Measurements from ENCODE around the gene KCNK2. TPM values are rescaled to one million over a fixed set of nuclear protein-coding genes. Genes with fewer than 3 reads are reported as not detected.

The KCNK2 gene
- total RNA-seq, 1 experiment from 2014 or later = 0.18 TPM

- BruUV-seq (replicated peaks) = no TSS peak
- H3K36me3 Mint-ChIP-seq (ENCODE audit: insufficient read depth, unreplicated experiment) = no peaks in the 10 kb centered on the region
- H3K9me3 ChIP-seq = no peaks in the 10 kb centered on the region
- H3K4me3 ChIP-seq (ENCODE audit: low read depth, low read length) = no peak overlapping the region
- H3K9me3 Mint-ChIP-seq (ENCODE audit: unreplicated experiment) = no peaks in the 10 kb centered on the region
- DNase-seq = no peak
- ChIA-PET CTCF (no interaction called here), POLR2A (no interaction called here)
- H3K4me1 Mint-ChIP-seq (ENCODE audit: low read depth, unreplicated experiment) = no peaks in the 10 kb centered on the region
- no peaks in the 10 kb centered on the region for H3K27me3 ChIP-seq (replicated peaks; ENCODE audit: control insufficient read depth, insufficient read depth, low read length)
- intact Hi-C loops (cut with micrococcal nuclease; ENCODE audit: unreplicated experiment) = no loop called here
- no peaks in the 10 kb centered on the region for H3K36me3 ChIP-seq (ENCODE audit: control insufficient read depth, insufficient read depth, low read length)
- no peak overlapping the region for H3K4me3 Mint-ChIP-seq (ENCODE audit: unreplicated experiment)
- TF ChIP-seq CTCF (IDR thresholded peaks at IDR 0.05; ENCODE audit: insufficient read depth in 1 of 2, low read depth in 1 of 2, low read length in 1 of 2, severe bottlenecking in 1 of 2, unreplicated experiment in 1 of 2) = no peak
- no peak overlapping the region for H3K27ac Mint-ChIP-seq (ENCODE audit: unreplicated experiment)
- peaks cover 6% of the 10 kb centered on the region for H3K27me3 Mint-ChIP-seq (ENCODE audit: insufficient read depth, unreplicated experiment)
- no peaks in the 10 kb centered on the region for H3K4me1 ChIP-seq
Observed at GRCh38 chr1:215251428-215251827, 168.9 kb downstream of the KCNK2 start.

GRCh38 chr1:215252164-215252563 lies 169.6 kb downstream of the KCNK2 start:
- Mint-ChIP-seq H3K36me3 (ENCODE audit: insufficient read depth, unreplicated experiment) (no peaks in the 10 kb centered on the region), H3K4me3 (ENCODE audit: unreplicated experiment) (no peak overlapping the region), H3K4me1 (ENCODE audit: low read depth, unreplicated experiment) (no peaks in the 10 kb centered on the region), H3K27ac (ENCODE audit: unreplicated experiment) (no peak overlapping the region), H3K27me3 (ENCODE audit: insufficient read depth, unreplicated experiment) (peaks cover 6% of the 10 kb centered on the region), H3K9me3 (ENCODE audit: unreplicated experiment) (no peaks in the 10 kb centered on the region)
- Histone ChIP-seq H3K4me1 (no peaks in the 10 kb centered on the region), H3K9me3 (no peaks in the 10 kb centered on the region), H3K4me3 (ENCODE audit: low read depth, low read length) (no peak overlapping the region), H3K27me3 (replicated peaks; ENCODE audit: control insufficient read depth, insufficient read depth, low read length) (no peaks in the 10 kb centered on the region), H3K36me3 (ENCODE audit: control insufficient read depth, insufficient read depth, low read length) (no peaks in the 10 kb centered on the region)
- intact Hi-C loops (cut with micrococcal nuclease; ENCODE audit: unreplicated experiment) = no loop called here
- CTCF ChIA-PET = no interaction called here
- BruUV-seq (replicated peaks) = no TSS peak
- POLR2A ChIA-PET = no interaction called here
- no peak for TF ChIP-seq CTCF (IDR thresholded peaks at IDR 0.05; ENCODE audit: insufficient read depth in 1 of 2, low read depth in 1 of 2, low read length in 1 of 2, severe bottlenecking in 1 of 2, unreplicated experiment in 1 of 2)
- no peak for DNase-seq

- ChIA-PET POLR2A (no interaction called here), CTCF (no interaction called here)
- Mint-ChIP-seq H3K27me3 (ENCODE audit: insufficient read depth, unreplicated experiment) (peaks cover 8% of the 10 kb centered on the region), H3K4me3 (ENCODE audit: unreplicated experiment) (no peak overlapping the region), H3K27ac (ENCODE audit: unreplicated experiment) (no peak overlapping the region), H3K9me3 (ENCODE audit: unreplicated experiment) (no peaks in the 10 kb centered on the region), H3K36me3 (ENCODE audit: insufficient read depth, unreplicated experiment) (no peaks in the 10 kb centered on the region), H3K4me1 (ENCODE audit: low read depth, unreplicated experiment) (no peaks in the 10 kb centered on the region)
- intact Hi-C loops (cut with micrococcal nuclease; ENCODE audit: unreplicated experiment) = no loop called here
- no peak for TF ChIP-seq CTCF (IDR thresholded peaks at IDR 0.05; ENCODE audit: insufficient read depth in 1 of 2, low read depth in 1 of 2, low read length in 1 of 2, severe bottlenecking in 1 of 2, unreplicated experiment in 1 of 2)
- Histone ChIP-seq H3K4me1 (no peaks in the 10 kb centered on the region), H3K36me3 (ENCODE audit: control insufficient read depth, insufficient read depth, low read length) (no peaks in the 10 kb centered on the region), H3K27me3 (replicated peaks; ENCODE audit: control insufficient read depth, insufficient read depth, low read length) (no peaks in the 10 kb centered on the region), H3K9me3 (no peaks in the 10 kb centered on the region), H3K4me3 (ENCODE audit: low read depth, low read length) (no peak overlapping the region)
- BruUV-seq (replicated peaks) = no TSS peak
- DNase-seq = no peak
Observed at GRCh38 chr1:215256936-215257679, 174.6 kb downstream of the KCNK2 start.
